ENCODE measurements around the gene MYORG. TPM values are rescaled to one million over a fixed set of nuclear protein-coding genes. Genes with fewer than 3 reads are reported as not detected.

The MYORG gene
- total RNA-seq, 4 donors from 2014 or later, result 42.0 to 113 (median 66.3) TPM

- 31% methylated on average over 17 of the region's 17 CpGs; no CpG with 5 or more reads in 1 of the 2 donors for WGBS, 2 donors (ENCODE audit: low coverage in 1 of 2)
- DNase-seq, result peak; percentile 63
- Histone ChIP-seq H3K27ac (peak overlapping the region; percentile 74 to 86 (median 78)), H3K9me3 (no peaks in the 10 kb centered on the region), H3K4me1 (peaks cover 17 to 26% (median 21%) of the 10 kb centered on the region in 4 donors), H3K4me3 (peak overlapping the region; percentile 39 to 52 (median 46)), H3K27me3 (no peaks in the 10 kb centered on the region), H3K36me3 (no peaks in the 10 kb centered on the region)
- in situ Hi-C loops (cut with MboI; ENCODE audit: low pct_ligation_motif_present in 1 of 4, low pct_unique_long_range_greater_than_20kb in 1 of 4, low sequenced_read_pairs in 3 of 4), result loop anchor here in 1 of 4 donors (10.0 kb wide), 1 partner anchor 47 kb away; no protein-coding TSS in a partner anchor
- intact Hi-C loops (cut with DNase I; ENCODE audit: low total_unique reads), result loop anchor here (5.0 kb wide), 1 partner anchor 254 kb away; the partner anchor contains the start of gene DCAF12
- no peak for TF ChIP-seq POLR2AphosphoS5 (IDR thresholded peaks at IDR 0.05)
- TF ChIP-seq POLR2A (IDR thresholded peaks at IDR 0.05), result no peak
- no peak for TF ChIP-seq EP300 (IDR thresholded peaks at IDR 0.05; ENCODE audit: low read depth)
- no peak for TF ChIP-seq CTCF (IDR thresholded peaks at IDR 0.05)
Measured at GRCh38 chr9:34381323-34381722, 4.6 kb upstream of the MYORG start.

GRCh38 chr9:34380511-34381315 is 4.0 kb upstream of the MYORG start:
- TF ChIP-seq POLR2A (IDR thresholded peaks at IDR 0.05) (peak; percentile 80), EP300 (IDR thresholded peaks at IDR 0.05; ENCODE audit: low read depth) (no peak), POLR2AphosphoS5 (IDR thresholded peaks at IDR 0.05) (peak; percentile 77 to 85 (median 84)), CTCF (IDR thresholded peaks at IDR 0.05) (no peak)
- Histone ChIP-seq H3K27me3 (no peaks in the 10 kb centered on the region), H3K4me3 (peak overlapping the region; percentile 39 to 52 (median 46)), H3K36me3 (no peaks in the 10 kb centered on the region), H3K27ac (peak overlapping the region; percentile 74 to 86 (median 78)), H3K4me1 (peaks cover 17 to 30% (median 26%) of the 10 kb centered on the region in 4 donors), H3K9me3 (no peaks in the 10 kb centered on the region)
- in situ Hi-C loops (cut with MboI; ENCODE audit: low pct_ligation_motif_present in 1 of 4, low pct_unique_long_range_greater_than_20kb in 1 of 4, low sequenced_read_pairs in 3 of 4) (loop anchor here in 1 of 4 donors (10.0 kb wide), 1 partner anchor 46 kb away; no protein-coding TSS in a partner anchor), intact Hi-C loops (cut with DNase I; ENCODE audit: low total_unique reads) (loop anchor here (5.0 kb wide), 1 partner anchor 253 kb away; the partner anchor contains the start of gene DCAF12)
- WGBS, 2 donors (ENCODE audit: low coverage in 1 of 2), result 6 to 18% methylated on average over 4 to 47 of the region's 59 CpGs
- peak; percentile 86 for DNase-seq

GRCh38 chr9:34380034-34380510 is 3.4 kb upstream of the MYORG start:
- intact Hi-C loops (cut with DNase I; ENCODE audit: low total_unique reads) (loop anchor here (5.0 kb wide), 1 partner anchor 253 kb away; the partner anchor contains the start of gene DCAF12), in situ Hi-C loops (cut with MboI; ENCODE audit: low pct_ligation_motif_present in 1 of 4, low pct_unique_long_range_greater_than_20kb in 1 of 4, low sequenced_read_pairs in 3 of 4) (loop anchor here in 1 of 4 donors (10.0 kb wide), 1 partner anchor 45 kb away; no protein-coding TSS in a partner anchor)
- Histone ChIP-seq H3K4me3 (peak overlapping the region in 3 of 4 donors; percentile 16 to 45 (median 39)), H3K4me1 (peaks cover 17 to 36% (median 31%) of the 10 kb centered on the region in 4 donors), H3K9me3 (no peaks in the 10 kb centered on the region), H3K36me3 (no peaks in the 10 kb centered on the region), H3K27ac (peak overlapping the region; percentile 74 to 86 (median 78)), H3K27me3 (no peaks in the 10 kb centered on the region)
- TF ChIP-seq POLR2A (IDR thresholded peaks at IDR 0.05) (no peak), CTCF (IDR thresholded peaks at IDR 0.05) (no peak), EP300 (IDR thresholded peaks at IDR 0.05; ENCODE audit: low read depth) (no peak), POLR2AphosphoS5 (IDR thresholded peaks at IDR 0.05) (no peak)
- DNase-seq, result no peak
- 68% methylated on average over 23 of the region's 24 CpGs; no CpG with 5 or more reads in 1 of the 2 donors for WGBS, 2 donors (ENCODE audit: low coverage in 1 of 2)

All from transverse colon (tissue), 4 donors.